T47D (cell line): Measurements from ENCODE around the gene DNAL4.

Experiments
- DNase-seq, 2 experiments: peaks; one replicate each; pipeline versions ENCODE4 v3.0.0 to v3.0.0-alpha.2; 2011 to 2012; ENCODE audit warnings: low read depth in 1 of 2, low spot score in 1 of 2
- JUND ChIP-seq: IDR thresholded peaks from 2 replicates; pipeline ENCODE4 v1.6.1; 2012; ENCODE audit warnings: low read depth
- in situ Hi-C: cut with HindIII; loops from 2 replicates; pipeline ENCODE4 v1.10.0; 2016; ENCODE audit warnings: low sequenced_read_pairs, low pct_unique_long_range_greater_than_20kb

DNAL4 gene

DNA sequence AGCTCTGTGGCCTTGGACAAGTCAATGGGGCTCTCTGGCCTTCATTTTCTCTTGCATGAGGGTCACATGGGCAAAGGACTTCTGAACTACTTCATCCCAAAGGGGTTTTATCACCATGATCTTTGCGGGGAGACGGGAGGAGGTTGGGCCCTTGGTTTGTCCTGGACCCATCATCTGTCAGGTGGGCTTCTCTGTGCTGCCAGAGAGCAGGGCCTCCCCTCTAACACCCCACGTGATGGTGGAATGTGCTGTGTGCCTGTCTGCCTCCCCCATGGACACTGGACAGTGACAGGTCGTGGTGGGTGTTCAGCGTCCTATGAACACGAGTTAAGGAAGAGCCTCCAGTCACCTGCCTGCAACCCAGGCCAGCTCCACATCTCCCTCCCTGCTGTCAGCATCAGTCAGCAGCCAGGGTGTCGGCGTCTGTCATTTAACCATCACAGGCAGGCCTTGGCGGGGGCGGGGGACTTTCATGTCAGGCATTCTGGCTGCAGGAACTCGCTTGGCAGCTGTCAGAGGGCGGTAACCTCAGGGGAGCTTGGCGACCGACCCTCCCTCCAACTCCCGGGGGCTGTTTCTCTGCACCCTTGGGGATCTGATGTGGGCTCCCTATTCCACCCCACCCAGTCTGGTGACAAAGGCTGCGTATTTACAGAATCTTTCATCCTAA is 35.5 kb downstream of the DNAL4 start:
- TF ChIP-seq JUND: no peak
- no peak for DNase-seq
- in situ Hi-C loops: no loop called here

DNA sequence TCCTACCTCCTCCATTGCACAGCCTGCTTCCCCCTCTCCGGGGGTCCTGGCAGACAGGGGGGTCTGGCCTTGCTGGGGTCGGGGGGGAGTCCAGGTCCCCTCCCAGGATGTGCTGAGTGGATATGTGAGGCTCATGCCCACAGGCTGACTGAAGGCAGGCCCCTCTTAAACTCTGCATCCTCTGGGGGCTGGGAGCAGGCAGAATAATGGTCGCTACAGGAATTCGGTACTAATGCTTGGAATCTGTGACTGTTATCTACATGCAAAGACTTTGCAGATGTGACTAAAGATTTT is 36.5 kb downstream of the DNAL4 start:
- no peak for DNase-seq
- in situ Hi-C loops: no loop called here
- TF ChIP-seq JUND: no peak

DNA sequence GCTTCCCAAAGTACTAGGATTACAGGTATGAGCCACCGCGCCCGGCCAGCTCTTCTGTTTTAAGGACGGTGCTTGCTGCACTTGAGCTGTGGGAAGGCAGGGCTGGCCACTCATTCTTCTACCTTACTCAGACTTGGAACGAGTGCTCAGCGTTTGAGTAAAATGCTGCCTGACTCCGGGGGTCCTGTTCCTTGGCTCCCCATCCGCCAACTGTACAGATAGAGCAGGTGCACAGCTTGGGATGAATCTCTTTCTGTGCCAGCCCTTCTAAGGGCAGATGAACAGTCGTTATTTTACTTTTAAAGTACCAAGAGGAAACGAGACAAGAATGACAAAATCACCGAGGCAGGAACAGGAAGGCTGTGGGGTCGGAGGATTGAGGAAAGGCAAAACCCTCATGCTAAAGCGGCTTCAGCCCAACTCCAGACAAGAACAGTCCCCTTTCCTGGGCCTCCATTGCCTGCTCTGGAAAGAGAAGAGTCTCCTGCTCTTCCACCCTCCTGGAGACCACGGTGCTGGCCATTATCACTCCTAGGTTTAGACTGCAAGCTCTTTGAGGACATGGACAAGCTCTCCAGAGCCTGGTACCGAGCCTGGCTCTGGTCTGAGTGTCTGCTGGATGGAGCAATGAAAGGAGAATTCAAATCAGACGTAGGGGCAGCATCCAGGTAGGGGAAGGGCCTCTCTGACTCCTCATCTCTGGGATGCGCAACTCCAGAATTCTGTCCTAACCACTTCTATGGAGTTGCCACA is 37.1 kb downstream of the DNAL4 start:
- in situ Hi-C loops: no loop called here
- TF ChIP-seq JUND: no peak
- DNase-seq: no peak

DNA sequence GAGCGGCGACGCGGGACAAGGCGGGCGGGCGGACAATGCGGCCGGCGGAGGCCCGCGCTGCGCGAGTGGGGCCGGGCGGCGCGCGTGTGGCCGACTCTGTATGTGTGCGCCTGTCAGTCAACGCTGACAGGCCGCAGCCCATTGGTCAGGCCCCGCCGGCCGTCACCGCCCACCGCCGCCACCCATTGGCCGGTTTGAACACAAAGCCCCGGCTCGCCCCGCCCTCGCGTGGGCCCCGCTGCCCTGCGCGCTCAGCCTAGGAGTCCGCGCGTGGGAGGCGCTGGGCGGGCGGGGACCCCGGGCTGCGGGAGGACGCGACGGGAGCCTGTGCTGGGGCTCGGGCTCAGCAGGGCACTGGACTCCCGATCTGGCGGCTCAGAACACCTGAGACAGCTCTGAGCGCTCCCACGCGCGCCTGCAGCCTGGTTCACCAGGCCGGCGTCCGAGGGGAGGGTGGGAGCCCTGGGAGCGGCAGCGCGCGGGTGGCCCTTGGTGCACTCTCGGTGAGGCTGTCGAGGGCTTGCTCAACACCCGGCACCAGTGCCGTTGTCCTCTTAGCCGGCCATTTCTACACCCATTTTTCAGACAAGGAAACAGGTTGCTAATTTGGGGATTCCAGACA is 37.9 kb downstream of the DNAL4 start, which contains the start of gene SUN2:
Gene SUN2 (minus strand): TSS at position 88 of the 622 bp plus-strand sequence. CDS start 3,370 bp downstream, outside the sequence.
- no peak for TF ChIP-seq JUND
- peak; percentile 89 to 91 for DNase-seq
- in situ Hi-C loops: no loop called here

DNA sequence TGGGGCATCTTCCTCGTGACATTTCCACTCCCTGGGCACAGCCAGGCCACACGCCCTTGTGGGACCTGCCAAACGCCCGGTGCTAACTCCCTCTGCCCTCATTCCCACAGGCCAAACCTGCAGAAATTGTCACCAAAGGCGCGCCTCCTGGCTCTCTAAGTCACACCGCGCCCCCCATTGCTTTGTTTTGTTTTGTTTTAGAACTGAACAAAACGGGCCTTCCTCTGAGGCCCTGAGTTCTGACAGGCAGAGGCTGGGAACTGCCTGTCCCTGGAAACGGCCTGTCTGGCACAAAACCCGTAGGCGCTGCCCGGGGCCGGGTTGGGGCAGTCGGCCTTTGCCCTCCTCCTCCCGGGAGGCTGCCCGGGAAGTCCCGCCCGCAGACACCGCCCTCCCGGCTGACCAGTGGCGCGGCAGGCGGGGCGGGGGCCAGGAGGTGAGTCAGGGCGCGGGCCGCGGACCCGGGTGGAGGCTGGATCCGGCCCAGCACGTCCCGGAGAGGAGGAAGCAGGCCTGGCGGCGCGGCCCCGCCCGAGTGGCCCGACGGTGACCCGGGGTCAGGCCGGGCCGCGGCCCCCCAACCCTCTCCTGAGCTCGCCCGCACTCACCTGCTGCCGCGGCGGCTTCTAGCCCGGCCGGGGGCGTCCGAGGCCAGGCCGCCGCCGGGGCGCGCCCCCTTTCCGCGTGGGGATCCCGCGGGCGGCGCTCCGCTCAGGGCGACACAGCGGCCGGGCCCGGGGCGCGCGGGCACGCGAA is 38.6 kb downstream of the DNAL4 start:
- TF ChIP-seq JUND: no peak
- DNase-seq: peak; percentile 58 to 79
- in situ Hi-C loops: no loop called here

DNA sequence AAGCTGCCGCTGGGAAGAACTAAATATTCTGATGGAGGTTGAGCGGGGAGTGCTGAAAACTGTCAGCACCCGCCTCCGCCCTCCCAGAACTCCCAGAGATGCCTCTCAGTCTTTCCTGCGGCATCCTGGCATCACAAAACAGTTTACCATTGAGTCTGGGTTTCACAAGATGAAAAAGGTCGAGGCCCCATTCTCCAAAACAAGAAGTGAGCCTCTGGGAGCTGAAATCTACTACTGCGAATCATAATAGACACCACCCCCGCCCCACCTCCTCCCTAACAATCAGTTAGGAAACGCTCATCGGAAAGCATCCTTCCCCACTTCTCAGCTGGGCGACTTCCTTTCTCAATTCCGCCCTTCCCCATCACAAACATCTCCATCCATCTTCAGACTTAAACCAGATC is 39.2 kb downstream of the DNAL4 start:
- TF ChIP-seq JUND: no peak
- in situ Hi-C loops: no loop called here
- no peak for DNase-seq

DNA sequence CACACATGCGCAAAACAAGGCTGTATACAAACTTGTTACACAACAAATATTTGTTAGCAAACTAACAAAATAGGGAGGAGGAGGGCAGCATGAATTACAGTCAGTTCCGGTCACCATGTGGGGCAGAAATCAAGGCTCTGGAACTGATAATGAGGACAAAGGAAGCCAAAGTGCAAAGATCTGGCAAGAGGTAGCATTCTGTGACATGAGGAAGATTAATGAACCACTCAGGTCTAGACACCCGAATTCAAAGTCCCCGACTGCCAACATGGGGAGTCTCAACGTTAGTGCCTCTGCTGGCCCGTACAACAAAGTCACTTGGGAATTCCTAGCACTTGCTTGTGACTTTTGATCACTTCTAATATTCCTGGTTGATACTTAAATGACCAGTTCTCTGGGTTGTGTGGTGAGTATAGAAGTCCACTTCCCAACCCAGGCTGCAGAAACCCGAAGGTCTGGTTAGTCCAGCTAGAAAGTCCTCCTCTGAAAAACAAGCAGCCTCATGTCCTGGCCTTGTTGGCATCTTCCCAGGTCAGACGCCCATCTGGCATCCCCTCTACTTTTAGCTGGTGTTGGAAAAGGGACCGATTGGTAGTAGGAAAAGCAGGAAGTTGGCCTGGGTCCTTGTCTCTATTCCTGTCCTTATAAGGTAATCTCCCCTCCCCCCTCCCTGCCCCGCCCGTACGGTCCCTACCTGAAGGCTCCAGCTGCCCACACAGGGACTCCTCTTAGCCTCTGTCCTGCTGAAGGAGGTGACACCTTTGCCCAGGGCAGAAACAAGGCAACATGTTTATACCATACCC is 39.8 kb downstream of the DNAL4 start:
- in situ Hi-C loops: no loop called here

DNA sequence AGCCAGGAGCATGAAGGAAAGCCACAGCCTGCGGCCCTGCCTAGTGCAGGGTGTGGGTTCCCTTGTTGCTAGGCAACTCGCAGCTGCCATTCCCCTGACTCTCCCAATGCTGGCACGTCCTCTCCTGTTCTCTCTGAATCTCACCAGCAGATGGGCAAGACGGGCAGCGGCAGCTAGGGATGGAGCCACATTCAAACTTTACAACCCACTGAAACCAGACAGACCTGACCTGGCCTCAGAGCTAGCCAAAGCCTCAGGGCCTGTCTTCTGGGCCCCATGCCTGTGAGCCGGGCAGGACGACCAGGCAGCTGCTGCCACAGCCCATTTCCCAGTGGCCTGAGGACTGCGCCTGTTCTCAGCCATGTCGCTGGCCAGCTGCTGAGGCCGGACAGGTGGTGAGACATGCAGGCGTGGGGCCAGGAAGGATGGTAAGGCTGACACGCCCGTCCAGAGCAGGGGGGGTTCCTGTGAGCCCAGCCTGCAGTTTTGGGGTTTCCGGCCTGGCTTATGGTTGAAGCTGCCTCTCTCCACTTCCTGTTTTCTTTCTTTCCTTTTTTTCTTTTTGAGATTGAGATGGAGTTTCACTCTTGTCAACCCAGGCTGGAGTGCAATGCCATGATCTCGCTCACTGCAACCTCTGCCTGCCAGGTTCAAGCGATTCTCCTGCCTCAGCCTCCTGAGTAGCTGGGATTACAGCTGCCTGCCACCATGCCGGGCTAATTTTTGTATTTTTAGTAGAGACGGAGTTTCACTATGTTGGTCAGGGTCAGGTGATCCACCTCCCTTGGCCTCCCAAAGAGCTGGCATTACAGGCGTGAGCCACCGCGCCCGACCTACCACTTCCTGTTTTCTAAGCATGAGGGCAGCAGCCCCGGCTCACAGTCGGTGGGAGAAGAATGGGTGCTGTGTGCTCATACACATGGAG is 42.3 kb downstream of the DNAL4 start:
- in situ Hi-C loops: no loop called here
- DNase-seq: peak in 1 of 2 experiments; percentile 77
- TF ChIP-seq JUND: no peak

More for the DNA sequence above, 39.8 kb downstream of the DNAL4 start:
- DNase-seq: peak; percentile 43 to 93
- no peak for TF ChIP-seq JUND

DNA sequence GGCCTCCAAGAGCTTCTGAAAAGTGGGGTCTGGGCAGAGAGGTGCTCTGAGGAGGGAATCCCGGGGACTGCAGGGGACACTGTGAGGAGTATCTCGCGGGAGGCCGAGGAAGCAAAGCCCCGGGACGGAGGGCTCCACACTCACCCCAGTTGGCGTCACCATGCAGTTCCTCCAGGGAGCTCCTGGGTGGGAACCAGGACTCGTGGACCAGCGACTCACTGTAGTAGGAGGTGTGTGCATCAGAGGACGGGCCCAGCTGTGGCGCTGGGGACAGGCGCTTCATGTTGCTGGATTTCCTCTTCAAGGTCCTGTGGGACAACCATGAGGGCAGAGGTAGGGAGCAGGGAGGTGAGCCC is 42.9 kb downstream of the DNAL4 start:
- no peak for TF ChIP-seq JUND
- no peak for DNase-seq
- in situ Hi-C loops: no loop called here

DNA sequence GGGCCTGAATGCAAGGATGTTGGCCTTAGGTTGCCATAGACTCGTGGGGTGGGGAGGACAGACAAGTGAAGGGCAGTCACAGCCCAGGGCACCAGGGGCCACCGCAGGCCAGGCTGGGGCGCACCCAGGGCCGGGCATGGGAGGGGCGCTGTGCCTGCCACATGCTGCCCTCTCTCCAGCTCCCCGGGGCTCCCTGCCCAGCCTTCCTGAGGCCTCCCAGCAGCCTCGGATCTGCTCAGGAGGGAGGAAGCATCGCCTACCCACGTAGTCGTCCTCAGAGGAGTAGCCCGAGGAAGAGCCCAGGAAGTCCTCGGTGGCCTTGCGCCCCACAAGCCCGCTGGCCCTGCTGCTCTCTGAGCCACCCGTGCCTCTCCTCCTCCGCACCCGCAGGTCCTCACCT is 43.3 kb downstream of the DNAL4 start:
- TF ChIP-seq JUND: no peak
- in situ Hi-C loops: no loop called here
- no peak for DNase-seq

DNA sequence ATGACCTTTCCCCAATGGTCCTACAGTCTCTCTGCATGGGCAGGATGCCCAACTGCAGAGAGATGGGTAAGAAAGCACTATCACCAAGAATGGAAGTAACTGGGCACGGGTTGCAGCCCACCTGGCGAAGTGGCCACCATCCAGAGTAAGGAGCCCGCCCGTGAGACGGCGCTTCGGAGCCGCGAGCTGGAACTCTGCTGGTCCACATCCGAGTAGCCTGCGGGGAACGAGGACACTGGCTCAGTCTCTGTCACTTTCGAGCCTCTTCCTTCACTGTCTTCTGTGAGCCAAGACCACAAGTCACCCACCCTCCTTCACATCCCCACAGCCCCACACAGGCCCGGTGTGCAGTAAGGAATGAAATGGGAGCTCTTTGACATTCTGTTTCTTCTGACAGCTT is 43.8 kb downstream of the DNAL4 start:
- TF ChIP-seq JUND: no peak
- no peak for DNase-seq
- in situ Hi-C loops: no loop called here
